Neural progenitor cell (in vitro differentiated cells): Measurements from ENCODE around the gene GRAMD1B. TPM values are rescaled to one million over a fixed set of nuclear protein-coding genes. Genes with fewer than 3 reads are reported as not detected.

Experiments
- DNase-seq: peaks from one replicate; pipeline ENCODE4 v3.0.0-alpha.2; 2016; ENCODE audit warnings: low spot score
- H2AFZ ChIP-seq: fragments of 200-600 bp; sonication (generic); replicated peaks from 2 replicates; pipeline ENCODE4 v1.6.1; 2016; ENCODE audit warnings: antibody characterized with exemption
- H3F3A ChIP-seq: fragments of 200-600 bp; sonication (generic); 2 replicates; pipeline ENCODE4 v1.6.1; 2016; ENCODE audit warnings: antibody characterized with exemption, low read depth
- H3K27ac ChIP-seq: fragments of 200-600 bp; sonication (generic); 2 replicates; pipeline ENCODE4 v1.5.1; 2016; ENCODE audit warnings: mild to moderate bottlenecking
- H3K27me3 ChIP-seq: fragments of 200-600 bp; sonication (generic); 2 replicates; pipeline ENCODE4 v1.6.1; 2016; ENCODE audit warnings: mild to moderate bottlenecking, moderate library complexity
- H3K36me3 ChIP-seq: fragments of 200-600 bp; sonication (generic); 2 replicates; pipeline ENCODE4 v1.5.1; 2016
- H3K4me1 ChIP-seq: fragments of 200-600 bp; sonication (generic); 2 replicates; pipeline ENCODE4 v1.6.1; 2016; ENCODE audit warnings: mixed run types
- H3K4me2 ChIP-seq: fragments of 200-600 bp; sonication (generic); 2 replicates; pipeline ENCODE4 v1.6.1; 2016
- H3K4me3 ChIP-seq: fragments of 200-600 bp; sonication (generic); 2 replicates; pipeline ENCODE4 v1.5.1; 2016
- H3K79me2 ChIP-seq: fragments of 200-600 bp; sonication (generic); 2 replicates; pipeline ENCODE4 v1.6.1; 2016; ENCODE audit warnings: low read depth
- H3K9ac ChIP-seq: fragments of 200-600 bp; sonication (generic); 2 replicates; pipeline ENCODE4 v1.6.1; 2016
- H3K9me3 ChIP-seq: fragments of 200-600 bp; sonication (generic); 2 replicates; pipeline ENCODE4 v1.5.1; 2016; ENCODE audit warnings: low read depth
- H4K20me1 ChIP-seq: fragments of 200-600 bp; sonication (generic); 2 replicates; pipeline ENCODE4 v1.6.1; 2016; ENCODE audit warnings: low read depth
- H3K27ac Mint-ChIP-seq: 3 replicates; pipeline ENCODE4 v1.8.0; 2021; ENCODE audit warnings: mixed read lengths
- H3K27me3 Mint-ChIP-seq: 2 replicates; pipeline ENCODE4 v1.8.0; 2022; ENCODE audit warnings: low read depth, mild to moderate bottlenecking, inconsistent platforms, moderate library complexity, mixed read lengths; ENCODE audit not compliant: insufficient read depth
- H3K36me3 Mint-ChIP-seq: 3 replicates; pipeline ENCODE4 v1.8.0; 2021; ENCODE audit warnings: mixed read lengths
- H3K4me1 Mint-ChIP-seq: 3 replicates; pipeline ENCODE4 v1.8.0; 2021; ENCODE audit warnings: mixed read lengths
- H3K4me3 Mint-ChIP-seq: 3 replicates; pipeline ENCODE4 v1.8.0; 2021; ENCODE audit warnings: mild to moderate bottlenecking, moderate library complexity, mixed read lengths
- H3K9me3 Mint-ChIP-seq: 3 replicates; pipeline ENCODE4 v1.8.0; 2020; ENCODE audit warnings: mixed read lengths
- CTCF ChIP-seq: fragments of 200-600 bp; sonication (generic); IDR thresholded peaks from 2 replicates; pipeline ENCODE4 v1.5.1; 2017; ENCODE audit warnings: antibody characterized with exemption, mild to moderate bottlenecking
- EZH2 ChIP-seq: fragments of 200-600 bp; sonication (generic); IDR thresholded peaks from 2 replicates; pipeline ENCODE4 v1.6.1; 2017; ENCODE audit warnings: antibody characterized with exemption, mild to moderate bottlenecking, moderate library complexity
- EZH2phosphoT487 ChIP-seq: fragments of 200-600 bp; sonication (generic); IDR thresholded peaks from 2 replicates; pipeline ENCODE4 v1.6.1; 2017; ENCODE audit warnings: antibody characterized with exemption
- total RNA-seq: library from RNA; depleted of rRNA; stranded (reverse); fragments of >200 nt; gene quantifications from 2 replicates; pipeline ENCODE4 v1.2.3, GENCODE V29; 2015; ENCODE audit warnings: low replicate concordance

Gene GRAMD1B
- total RNA-seq, 1 donor from 2014 or later, result 12.6 TPM

- Mint-ChIP-seq H3K27me3 (peaks cover 4% of the 10 kb centered on the region), H3K36me3 (peaks cover 44% of the 10 kb centered on the region), H3K9me3 (no peaks in the 10 kb centered on the region), H3K27ac (no peak overlapping the region), H3K4me3 (no peak overlapping the region), H3K4me1 (peaks cover 6% of the 10 kb centered on the region)
- no peaks in the 10 kb centered on the region for H3K27me3 ChIP-seq
- no peak overlapping the region for H3K27ac ChIP-seq
- H3F3A ChIP-seq, result peaks cover 9% of the 10 kb centered on the region
- H3K79me2 ChIP-seq, result no peaks in the 10 kb centered on the region
- H3K4me3 ChIP-seq, result no peak overlapping the region
- no peak overlapping the region for H3K9ac ChIP-seq
- no peaks in the 10 kb centered on the region for H4K20me1 ChIP-seq
- no peaks in the 10 kb centered on the region for H3K36me3 ChIP-seq
- no peak for DNase-seq
- no peak overlapping the region for H3K4me2 ChIP-seq
- H3K4me1 ChIP-seq, result peaks cover 8% of the 10 kb centered on the region
- H3K9me3 ChIP-seq, result no peaks in the 10 kb centered on the region
- TF ChIP-seq EZH2 (no peak), CTCF (no peak), EZH2phosphoT487 (no peak)
- H2AFZ ChIP-seq, result no peak overlapping the region
Measured at GRCh38 chr11:123603666-123604065, 173.6 kb downstream of the GRAMD1B start.

GRCh38 chr11:123607781-123608180, 177.7 kb downstream of the GRAMD1B start:
- Histone ChIP-seq H3K27me3 (no peaks in the 10 kb centered on the region), H4K20me1 (peaks cover 7% of the 10 kb centered on the region), H3K36me3 (no peaks in the 10 kb centered on the region), H3K79me2 (no peaks in the 10 kb centered on the region), H3K9me3 (no peaks in the 10 kb centered on the region), H3K4me1 (peaks cover 5% of the 10 kb centered on the region), H3K27ac (no peak overlapping the region), H3K9ac (no peak overlapping the region), H3K4me3 (no peak overlapping the region), H3K4me2 (no peak overlapping the region), H2AFZ (no peak overlapping the region), H3F3A (no peaks in the 10 kb centered on the region)
- no peaks in the 10 kb centered on the region for H3K4me1 Mint-ChIP-seq
- H3K27ac Mint-ChIP-seq, result no peak overlapping the region
- no peak overlapping the region for H3K4me3 Mint-ChIP-seq
- no peaks in the 10 kb centered on the region for H3K9me3 Mint-ChIP-seq
- H3K27me3 Mint-ChIP-seq, result peaks cover 2% of the 10 kb centered on the region
- peaks cover 36% of the 10 kb centered on the region for H3K36me3 Mint-ChIP-seq
- DNase-seq, result no peak
- TF ChIP-seq EZH2, result no peak
- TF ChIP-seq EZH2phosphoT487, result no peak
- TF ChIP-seq CTCF, result no peak

- no peak overlapping the region for H3K27ac Mint-ChIP-seq
- Histone ChIP-seq H3K4me1 (peaks cover 5% of the 10 kb centered on the region), H3K9ac (no peak overlapping the region), H2AFZ (no peak overlapping the region), H3K4me2 (no peak overlapping the region), H3K27me3 (no peaks in the 10 kb centered on the region), H3K9me3 (no peaks in the 10 kb centered on the region), H3K4me3 (no peak overlapping the region), H4K20me1 (peaks cover 7% of the 10 kb centered on the region), H3F3A (no peaks in the 10 kb centered on the region), H3K36me3 (no peaks in the 10 kb centered on the region), H3K27ac (no peak overlapping the region), H3K79me2 (no peaks in the 10 kb centered on the region)
- no peaks in the 10 kb centered on the region for H3K9me3 Mint-ChIP-seq
- TF ChIP-seq EZH2phosphoT487, result no peak
- no peak for TF ChIP-seq EZH2
- TF ChIP-seq CTCF, result no peak
- H3K36me3 Mint-ChIP-seq, result peaks cover 34% of the 10 kb centered on the region
- no peak overlapping the region for H3K4me3 Mint-ChIP-seq
- peaks cover 2% of the 10 kb centered on the region for H3K27me3 Mint-ChIP-seq
- no peak for DNase-seq
- no peaks in the 10 kb centered on the region for H3K4me1 Mint-ChIP-seq
Measured at GRCh38 chr11:123608371-123608770, 178.3 kb downstream of the GRAMD1B start.
